RWPE2 (cell line): ENCODE measurements around the gene ANO2.

Experiments
- ATAC-seq: fragments of 200-7000 bp; cut with Tn5 transposase; 3 replicates; pipeline ENCODE4 v1.9.1; 2021; ENCODE audit warnings: low read depth
- DNase-seq: peaks from one replicate; pipeline ENCODE4 v3.0.0-alpha.2; 2020; ENCODE audit warnings: low spot score
- H3K27ac ChIP-seq: fragments of 450-650 bp; 2 replicates; pipeline ENCODE4 v1.5.1; 2017; ENCODE audit warnings: mild to moderate bottlenecking; ENCODE audit not compliant: poor library complexity, severe bottlenecking
- H3K27me3 ChIP-seq: fragments of 250-450 bp; sonication (Bioruptor Pico); 2 replicates; pipeline ENCODE4 v1.5.1; 2021; ENCODE audit warnings: mild to moderate bottlenecking, moderate library complexity; ENCODE audit not compliant: insufficient read depth, poor library complexity, severe bottlenecking
- H3K36me3 ChIP-seq: fragments of 250-450 bp; sonication (Bioruptor Pico); 2 replicates; pipeline ENCODE4 v1.5.1; 2020; ENCODE audit warnings: low read depth, mild to moderate bottlenecking, moderate library complexity
- H3K4me1 ChIP-seq: fragments of 250-450 bp; sonication (Bioruptor Pico); 2 replicates; pipeline ENCODE4 v1.5.1; 2021; ENCODE audit warnings: mild to moderate bottlenecking, moderate library complexity; ENCODE audit not compliant: insufficient read depth, poor library complexity, severe bottlenecking
- H3K4me3 ChIP-seq: fragments of 250-450 bp; sonication (Bioruptor Pico); 2 replicates; pipeline ENCODE4 v1.5.1; 2021; ENCODE audit warnings: mild to moderate bottlenecking, moderate library complexity; ENCODE audit not compliant: severe bottlenecking
- H3K9me3 ChIP-seq: fragments of 250-450 bp; sonication (Bioruptor Pico); 2 replicates; pipeline ENCODE4 v1.5.1; 2021; ENCODE audit warnings: mild to moderate bottlenecking, moderate library complexity; ENCODE audit not compliant: severe bottlenecking
- TF ChIP-seq, protein P1 (sequence below): fragments of 450-650 bp; IDR thresholded peaks from one replicate; pipeline ENCODE4 v1.5.1; 2017; ENCODE audit warnings: mild to moderate bottlenecking, moderate library complexity; ENCODE audit not compliant: poor library complexity, severe bottlenecking

ANO2 gene

DNA sequence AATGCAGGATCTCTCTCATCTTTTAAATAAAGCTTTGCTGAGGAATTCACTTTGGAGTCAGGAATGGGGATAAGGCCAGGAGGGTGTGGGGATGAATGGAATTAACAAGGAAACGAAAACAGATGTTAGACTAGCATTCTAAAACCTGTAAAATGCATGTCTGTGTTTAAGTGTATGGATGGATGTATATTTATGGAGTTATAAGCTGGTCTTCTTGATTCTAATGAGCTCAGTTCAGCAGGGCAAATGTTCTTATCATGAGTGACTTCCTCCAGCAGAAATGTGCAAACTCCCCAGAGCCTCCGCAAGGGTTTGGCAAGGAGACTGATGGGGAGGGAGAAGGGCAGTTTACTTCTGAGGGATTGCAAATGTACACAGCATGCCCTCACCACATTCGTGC, 364.0 kb downstream of the ANO2 start:
- Histone ChIP-seq H3K36me3 (no peaks in the 10 kb centered on the region), H3K27me3 (peaks cover 7% of the 10 kb centered on the region), H3K27ac (no peak overlapping the region), H3K4me1 (no peaks in the 10 kb centered on the region), H3K9me3 (no peaks in the 10 kb centered on the region), H3K4me3 (no peak overlapping the region)
- TF ChIP-seq, protein P1, sequence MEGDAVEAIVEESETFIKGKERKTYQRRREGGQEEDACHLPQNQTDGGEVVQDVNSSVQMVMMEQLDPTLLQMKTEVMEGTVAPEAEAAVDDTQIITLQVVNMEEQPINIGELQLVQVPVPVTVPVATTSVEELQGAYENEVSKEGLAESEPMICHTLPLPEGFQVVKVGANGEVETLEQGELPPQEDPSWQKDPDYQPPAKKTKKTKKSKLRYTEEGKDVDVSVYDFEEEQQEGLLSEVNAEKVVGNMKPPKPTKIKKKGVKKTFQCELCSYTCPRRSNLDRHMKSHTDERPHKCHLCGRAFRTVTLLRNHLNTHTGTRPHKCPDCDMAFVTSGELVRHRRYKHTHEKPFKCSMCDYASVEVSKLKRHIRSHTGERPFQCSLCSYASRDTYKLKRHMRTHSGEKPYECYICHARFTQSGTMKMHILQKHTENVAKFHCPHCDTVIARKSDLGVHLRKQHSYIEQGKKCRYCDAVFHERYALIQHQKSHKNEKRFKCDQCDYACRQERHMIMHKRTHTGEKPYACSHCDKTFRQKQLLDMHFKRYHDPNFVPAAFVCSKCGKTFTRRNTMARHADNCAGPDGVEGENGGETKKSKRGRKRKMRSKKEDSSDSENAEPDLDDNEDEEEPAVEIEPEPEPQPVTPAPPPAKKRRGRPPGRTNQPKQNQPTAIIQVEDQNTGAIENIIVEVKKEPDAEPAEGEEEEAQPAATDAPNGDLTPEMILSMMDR = no peak
- ATAC-seq = no peak
- no peak for DNase-seq

DNA sequence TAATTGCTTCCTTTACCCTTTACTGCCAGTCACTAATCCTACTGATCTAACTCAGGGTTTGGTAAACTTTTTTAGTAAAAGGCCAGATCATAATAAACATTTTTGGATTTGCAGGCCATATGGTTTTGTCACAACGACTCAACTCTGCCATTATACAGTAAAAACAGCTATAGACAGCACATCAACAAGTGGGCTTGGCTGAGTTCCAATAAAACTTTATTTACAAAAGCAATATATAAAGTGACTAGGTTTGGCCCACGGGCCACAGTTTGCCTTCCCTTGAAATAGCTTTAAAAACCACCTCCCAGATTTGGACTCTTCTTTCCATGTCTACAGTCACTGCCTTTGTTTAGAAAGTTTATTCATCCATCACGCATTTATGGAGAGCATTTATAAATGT, 366.3 kb downstream of the ANO2 start:
- ATAC-seq (no peak), DNase-seq (no peak)
- Histone ChIP-seq H3K9me3 (no peaks in the 10 kb centered on the region), H3K4me1 (no peaks in the 10 kb centered on the region), H3K27ac (no peak overlapping the region), H3K36me3 (no peaks in the 10 kb centered on the region), H3K27me3 (peaks cover 7% of the 10 kb centered on the region), H3K4me3 (no peak overlapping the region)
- TF ChIP-seq, protein P1 = no peak

DNA sequence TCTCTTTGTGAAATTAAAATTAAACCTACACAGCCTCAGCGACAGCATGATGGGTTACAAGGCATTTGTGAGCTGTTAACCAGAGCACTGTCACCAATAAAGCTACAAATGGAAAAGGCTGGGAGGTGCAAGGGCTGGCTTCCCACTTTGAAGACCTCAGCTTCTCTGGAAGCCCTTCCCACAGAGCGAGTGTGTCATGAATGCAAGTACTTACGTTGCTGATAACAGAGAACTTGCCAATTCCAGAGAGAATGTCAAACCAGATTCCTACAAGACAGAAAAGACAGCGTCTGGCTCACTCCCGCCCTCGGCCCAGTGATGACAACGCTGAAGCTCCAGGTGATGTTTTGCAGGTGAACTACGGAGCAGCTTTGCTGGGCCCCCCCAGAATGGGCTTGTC, 367.3 kb downstream of the ANO2 start:
- Histone ChIP-seq H3K27ac (no peak overlapping the region), H3K9me3 (no peaks in the 10 kb centered on the region), H3K4me3 (no peak overlapping the region), H3K4me1 (no peaks in the 10 kb centered on the region), H3K36me3 (no peaks in the 10 kb centered on the region), H3K27me3 (peaks cover 7% of the 10 kb centered on the region)
- ATAC-seq (no peak), DNase-seq (no peak)
- TF ChIP-seq, protein P1 = no peak

DNA sequence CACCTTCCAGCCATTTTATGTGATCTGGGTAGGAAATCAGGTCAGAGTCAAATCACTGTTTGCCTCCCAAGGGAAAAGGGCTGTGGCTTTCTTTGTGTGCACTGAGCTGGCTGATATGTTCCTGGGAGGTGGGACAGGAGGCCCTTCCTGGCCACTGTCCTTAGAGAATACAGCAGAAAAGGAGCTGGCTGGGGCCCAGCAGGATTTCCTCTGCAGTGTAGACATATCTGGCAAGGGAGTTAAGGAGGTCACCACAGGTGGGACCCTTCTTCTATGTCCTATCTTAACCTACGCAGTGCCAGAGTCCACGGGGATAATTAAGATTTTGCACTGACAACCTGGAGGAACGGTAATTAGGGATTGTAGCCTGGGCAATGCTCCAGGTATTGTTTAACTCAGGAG, 367.8 kb downstream of the ANO2 start:
- TF ChIP-seq, protein P1 = no peak
- no peak for ATAC-seq
- Histone ChIP-seq H3K9me3 (no peaks in the 10 kb centered on the region), H3K27me3 (peaks cover 7% of the 10 kb centered on the region), H3K27ac (no peak overlapping the region), H3K36me3 (no peaks in the 10 kb centered on the region), H3K4me1 (no peaks in the 10 kb centered on the region), H3K4me3 (no peak overlapping the region)
- DNase-seq = no peak

DNA sequence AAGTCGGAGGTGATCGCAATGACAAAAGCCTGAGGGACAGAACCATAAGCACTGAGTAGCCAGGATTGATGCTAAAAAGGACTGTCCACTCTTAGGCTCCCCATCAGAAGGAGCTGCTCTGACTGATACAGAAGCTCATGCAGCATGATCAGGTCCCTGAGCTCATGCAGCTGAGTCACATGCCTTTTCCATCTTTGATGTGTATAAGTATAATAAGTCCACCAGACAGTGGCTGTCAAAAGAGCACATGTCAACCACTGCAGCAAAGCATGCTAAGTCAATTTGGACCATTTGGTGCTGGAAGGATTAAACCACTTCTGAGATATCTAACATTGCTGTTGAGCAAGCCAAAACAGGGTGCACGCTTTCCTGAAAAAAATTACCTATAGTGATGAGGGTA, 369.1 kb downstream of the ANO2 start:
- Histone ChIP-seq H3K27ac (no peak overlapping the region), H3K4me1 (no peaks in the 10 kb centered on the region), H3K36me3 (no peaks in the 10 kb centered on the region), H3K27me3 (peaks cover under 1% of the 10 kb centered on the region), H3K9me3 (no peaks in the 10 kb centered on the region), H3K4me3 (no peak overlapping the region)
- TF ChIP-seq, protein P1 = no peak
- DNase-seq = no peak
- no peak for ATAC-seq
